ENCODE data around the gene DRG1. TPM values are rescaled to one million over a fixed set of nuclear protein-coding genes. Genes with fewer than 3 reads are reported as not detected.

Gene DRG1
- total RNA-seq, 2 donors from 2014 or later: 52.1 to 61.4 TPM

Other genes starting within 250 kb of the DRG1 start
- gene RNF185, start 239.4 kb upstream of the DRG1 start, total RNA-seq: 10 to 100 TPM; 20.2 to 24.4 TPM
- 10 to 100 TPM; 10.2 to 18.5 TPM for gene LIMK2, start 187.3 kb upstream of the DRG1 start, total RNA-seq
- 10 to 100 TPM in 1 of 2 donors, 1 to 10 TPM in 1; 5.2 to 15.6 TPM for gene PIK3IP1, start 107.1 kb upstream of the DRG1 start, total RNA-seq
- gene PATZ1, start 53.3 kb upstream of the DRG1 start, total RNA-seq: 10 to 100 TPM; 11.5 to 12.3 TPM
- gene EIF4ENIF1, start 90.2 kb downstream of the DRG1 start, total RNA-seq: 10 to 100 TPM; 21.8 to 24.7 TPM
- gene SFI1, start 96.9 kb downstream of the DRG1 start, total RNA-seq: 1 to 10 TPM; 8.2 to 9.9 TPM

Data from left cardiac atrium (tissue), 2 donors.